CD8-positive, alpha-beta memory T cell (primary cell): ENCODE measurements around the gene ACTR1B. TPM values are rescaled to one million over a fixed set of nuclear protein-coding genes. Genes with fewer than 3 reads are reported as not detected.

Source experiments
- CTCF ChIA-PET: fragments of 350-600 bp; sonication (Branson Sonifier 250); formaldehyde crosslinking; loops from one replicate; lab custom pipeline; 2021; ENCODE audit warnings: antibody characterized with exemption; lab: Charles Lee
- POLR2A ChIA-PET: fragments of 350-600 bp; sonication (Branson Sonifier 250); formaldehyde crosslinking; loops from one replicate; lab custom pipeline; 2021; ENCODE audit warnings: antibody characterized with exemption; lab: Charles Lee
- DNase-seq, 5 donors: peaks; one replicate each; pipeline versions ENCODE4 v3.0.0 to v3.0.0-alpha.2; 2020 to 2022; ENCODE audit warnings: mixed read lengths in 1 of 5
- H3K27ac ChIP-seq: one replicate; pipeline ENCODE4 v1.7.0; 2013; ENCODE audit warnings: low read depth, mild to moderate bottlenecking, low read length, moderate library complexity
- H3K27me3 ChIP-seq: 2 replicates; pipeline ENCODE4 v1.7.0; 2013; ENCODE audit warnings: low read length, mild to moderate bottlenecking; ENCODE audit not compliant: insufficient read depth, poor library complexity, severe bottlenecking
- H3K36me3 ChIP-seq: 2 replicates; pipeline ENCODE4 v1.7.0; 2013; ENCODE audit warnings: mild to moderate bottlenecking, low read length, moderate library complexity; ENCODE audit not compliant: insufficient read depth
- H3K4me1 ChIP-seq: 2 replicates; pipeline ENCODE4 v1.7.0; 2013; ENCODE audit warnings: mild to moderate bottlenecking, low read length, moderate library complexity; ENCODE audit not compliant: insufficient read depth
- H3K4me3 ChIP-seq: 2 replicates; pipeline ENCODE4 v1.7.0; 2013; ENCODE audit warnings: mild to moderate bottlenecking, low read length
- H3K9me3 ChIP-seq: 2 replicates; pipeline ENCODE4 v1.7.0; 2013; ENCODE audit warnings: mild to moderate bottlenecking, low read length
- H3K27ac Mint-ChIP-seq, 8 donors: one replicate each; pipeline ENCODE4 v1.8.0; 2020 to 2021; ENCODE audit warnings: mixed read lengths in 8 of 8, mild to moderate bottlenecking in 6 of 8, inconsistent platforms in 3 of 8, moderate library complexity in 3 of 8
- H3K27me3 Mint-ChIP-seq, 2 donors: one replicate each; pipeline ENCODE4 v1.8.0; 2020 to 2021; ENCODE audit warnings: mixed read lengths in 2 of 2, mild to moderate bottlenecking in 1 of 2, moderate library complexity in 1 of 2
- H3K36me3 Mint-ChIP-seq, 3 donors: one replicate each; pipeline ENCODE4 v1.8.0; 2020 to 2021; ENCODE audit warnings: mixed read lengths in 3 of 3, inconsistent platforms in 1 of 3, mild to moderate bottlenecking in 1 of 3
- H3K4me1 Mint-ChIP-seq, 3 donors: one replicate each; pipeline ENCODE4 v1.8.0; 2020 to 2021; ENCODE audit warnings: mixed read lengths in 3 of 3, inconsistent platforms in 1 of 3, mild to moderate bottlenecking in 1 of 3
- H3K4me3 Mint-ChIP-seq, 7 donors: one replicate each; pipeline ENCODE4 v1.8.0; 2020 to 2021; ENCODE audit warnings: mixed read lengths in 7 of 7, mild to moderate bottlenecking in 6 of 7, moderate library complexity in 4 of 7, inconsistent platforms in 2 of 7
- H3K9me3 Mint-ChIP-seq, 5 donors: one replicate each; pipeline ENCODE4 v1.8.0; 2020 to 2022; ENCODE audit warnings: mixed read lengths in 5 of 5, mild to moderate bottlenecking in 3 of 5, moderate library complexity in 2 of 5, inconsistent platforms in 1 of 5
- polyA plus RNA-seq: library from polyadenylated mRNA; unstranded; fragments of 300-500 nt; fragmentation: Illumina TruSeq; gene quantifications from one replicate; pipeline ENCODE4 v1.2.3, GENCODE V29; 2021
- total RNA-seq, 2 experiments: library from RNA; stranded (reverse); gene quantifications; one replicate each; pipeline ENCODE4 v1.2.3, GENCODE V29; 2021

ACTR1B gene
- total and polyA plus RNA-seq, 3 experiments from 2014 or later: 16.5 to 80.6 (median 76.6) TPM

GRCh38 chr2:97661927-97662326 is 1.9 kb downstream of the ACTR1B start:
- H3K4me3 Mint-ChIP-seq: peak overlapping the region; percentile 90 to 99 (median 96)
- ChIA-PET CTCF (interaction anchor here (0.6 to 8.4 kb wide), 7 partner anchors 11 to 937 kb away, joined by 3 to 66 read pairs (median 5); partner anchors contain the start of genes ANKRD36B and COX5B), POLR2A (interaction anchor here (1.9 to 3.7 kb wide), 3 partner anchors 11 to 35 kb away, joined by 6 to 83 read pairs (median 8); partner anchors contain the start of gene COX5B)
- H3K36me3 Mint-ChIP-seq: peaks cover 0 to 51% (median 0%) of the 10 kb centered on the region in 3 donors
- Histone ChIP-seq H3K9me3 (no peaks in the 10 kb centered on the region), H3K27me3 (no peaks in the 10 kb centered on the region), H3K4me3 (peak overlapping the region; percentile 100), H3K36me3 (peaks cover 15% of the 10 kb centered on the region), H3K27ac (peak overlapping the region; percentile 96), H3K4me1 (peaks cover 30% of the 10 kb centered on the region)
- H3K27me3 Mint-ChIP-seq: no peaks in the 10 kb centered on the region
- H3K9me3 Mint-ChIP-seq: no peaks in the 10 kb centered on the region
- H3K4me1 Mint-ChIP-seq: peaks cover 30 to 43% (median 31%) of the 10 kb centered on the region in 3 donors
- DNase-seq: no peak
- peak overlapping the region; percentile 68 to 99 (median 98) for H3K27ac Mint-ChIP-seq

DNA sequence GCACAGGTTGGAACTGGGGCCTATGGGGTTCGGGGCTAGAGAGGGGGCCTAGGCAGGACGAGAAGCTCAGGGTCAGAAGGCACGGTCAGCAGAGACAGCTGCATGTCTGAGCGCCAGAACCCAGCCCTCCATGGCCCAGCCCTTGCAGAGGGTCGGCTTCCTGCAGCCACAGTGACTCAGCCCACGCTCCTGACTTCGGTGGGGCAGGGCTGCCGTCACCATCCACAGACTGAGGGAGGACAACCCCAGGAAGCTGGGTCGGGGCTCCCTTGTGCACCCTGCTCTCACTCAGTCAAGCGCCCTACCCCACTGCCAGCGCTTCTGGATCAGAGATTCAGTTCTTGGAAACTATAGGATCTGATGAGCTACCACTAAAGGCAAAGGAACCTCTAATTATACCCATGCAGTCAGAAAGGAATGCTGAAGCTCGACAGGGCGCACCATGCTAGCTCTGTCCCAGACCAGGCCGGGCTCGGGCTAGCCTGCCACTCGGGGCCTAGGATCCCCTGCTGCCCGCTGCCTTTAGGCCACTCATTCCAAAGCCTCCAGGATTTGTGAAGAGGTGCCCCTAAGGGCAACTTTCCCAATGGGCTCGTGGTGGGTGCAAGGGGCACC is 3.0 kb downstream of the ACTR1B start:
- no peak overlapping the region for H3K4me3 ChIP-seq
- peak overlapping the region in 1 of 8 donors; percentile 99 for H3K27ac Mint-ChIP-seq
- no peaks in the 10 kb centered on the region for H3K9me3 Mint-ChIP-seq
- no peak overlapping the region for H3K27ac ChIP-seq
- CTCF ChIA-PET: interaction anchor here (1.2 to 8.4 kb wide), 3 partner anchors 10 to 37 kb away, joined by 4 to 66 read pairs (median 5); partner anchors contain the start of gene COX5B
- H3K4me3 Mint-ChIP-seq: peak overlapping the region in 3 of 7 donors; percentile 32 to 45 (median 44)
- H3K4me1 Mint-ChIP-seq: peaks cover 31 to 43% (median 32%) of the 10 kb centered on the region in 3 donors
- H3K27me3 ChIP-seq: no peaks in the 10 kb centered on the region
- peaks cover 0 to 59% (median 2%) of the 10 kb centered on the region in 3 donors for H3K36me3 Mint-ChIP-seq
- POLR2A ChIA-PET: interaction anchor here (0.9 to 1.4 kb wide), 2 partner anchors 14 to 15 kb away, joined by 3 to 6 read pairs; partner anchors contain the start of gene COX5B
- H3K36me3 ChIP-seq: peaks cover 23% of the 10 kb centered on the region
- H3K27me3 Mint-ChIP-seq: no peaks in the 10 kb centered on the region
- no peaks in the 10 kb centered on the region for H3K9me3 ChIP-seq
- peaks cover 30% of the 10 kb centered on the region for H3K4me1 ChIP-seq
- DNase-seq: no peak

GRCh38 chr2:97660044-97660774 is 3.6 kb downstream of the ACTR1B start:
- POLR2A ChIA-PET: interaction anchor here (0.6 to 1.4 kb wide), 3 partner anchors 13 to 70 kb away, joined by 3 to 10 read pairs (median 6); partner anchors contain the start of gene COX5B
- CTCF ChIA-PET: interaction anchor here (1.2 to 8.4 kb wide), 3 partner anchors 10 to 38 kb away, joined by 4 to 66 read pairs (median 5); partner anchors contain the start of gene COX5B
- H3K9me3 Mint-ChIP-seq: no peaks in the 10 kb centered on the region
- H3K4me1 ChIP-seq: peaks cover 29% of the 10 kb centered on the region
- no peaks in the 10 kb centered on the region for H3K27me3 Mint-ChIP-seq
- no peak overlapping the region for H3K4me3 ChIP-seq
- peak overlapping the region in 3 of 8 donors; percentile 26 to 99 (median 78) for H3K27ac Mint-ChIP-seq
- H3K4me3 Mint-ChIP-seq: peak overlapping the region in 2 of 7 donors; percentile 26 to 30
- no peak for DNase-seq
- H3K4me1 Mint-ChIP-seq: peaks cover 28 to 39% (median 32%) of the 10 kb centered on the region in 3 donors
- peaks cover 23% of the 10 kb centered on the region for H3K36me3 ChIP-seq
- no peaks in the 10 kb centered on the region for H3K27me3 ChIP-seq
- no peak overlapping the region for H3K27ac ChIP-seq
- peaks cover 0 to 59% (median 2%) of the 10 kb centered on the region in 3 donors for H3K36me3 Mint-ChIP-seq
- H3K9me3 ChIP-seq: no peaks in the 10 kb centered on the region

GRCh38 chr2:97659256-97660043 is 4.4 kb downstream of the ACTR1B start:
- Histone ChIP-seq H3K27ac (no peak overlapping the region), H3K27me3 (no peaks in the 10 kb centered on the region), H3K9me3 (no peaks in the 10 kb centered on the region), H3K36me3 (peaks cover 23% of the 10 kb centered on the region), H3K4me3 (no peak overlapping the region), H3K4me1 (peaks cover 22% of the 10 kb centered on the region)
- CTCF ChIA-PET: interaction anchor here (1.4 to 8.4 kb wide), 2 partner anchors 13 to 39 kb away, joined by 4 to 66 read pairs; partner anchors contain the start of gene COX5B
- Mint-ChIP-seq H3K4me1 (peaks cover 22 to 32% (median 27%) of the 10 kb centered on the region in 3 donors), H3K9me3 (no peaks in the 10 kb centered on the region), H3K27me3 (no peaks in the 10 kb centered on the region), H3K4me3 (peak overlapping the region in 1 of 7 donors; percentile 40), H3K27ac (no peak overlapping the region), H3K36me3 (peaks cover 0 to 62% (median 3%) of the 10 kb centered on the region in 3 donors)
- no peak for DNase-seq
- POLR2A ChIA-PET: interaction anchor here (1.4 kb wide), 1 partner anchor 14 kb away, joined by 6 read pairs; the partner anchor contains the start of gene COX5B

DNA sequence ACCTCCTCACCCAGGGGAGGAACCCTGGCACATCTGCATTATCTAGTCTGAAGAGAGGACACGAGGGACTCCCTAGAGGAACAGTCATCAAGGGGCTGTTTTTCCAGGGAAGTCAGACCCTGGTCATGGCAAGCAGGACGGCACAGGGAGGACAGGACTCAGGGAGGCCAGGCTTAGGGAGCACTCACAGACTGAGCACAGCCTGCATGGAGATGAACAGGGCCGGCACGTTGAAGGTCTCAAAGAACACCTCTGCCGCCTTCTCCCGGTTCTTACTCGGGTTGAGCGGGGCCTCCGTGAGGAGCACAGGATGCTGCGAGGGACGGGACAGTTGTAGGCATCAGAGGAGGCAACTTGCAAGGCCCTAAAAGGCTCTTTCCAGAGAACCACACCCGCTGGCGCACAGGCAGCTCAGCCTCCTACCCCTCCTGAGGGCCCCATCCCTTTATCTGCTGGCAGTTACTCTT is 5.1 kb downstream of the ACTR1B start:
- Mint-ChIP-seq H3K27ac (no peak overlapping the region), H3K4me1 (peaks cover 22 to 32% (median 26%) of the 10 kb centered on the region in 3 donors), H3K27me3 (no peaks in the 10 kb centered on the region), H3K9me3 (no peaks in the 10 kb centered on the region), H3K36me3 (peaks cover 0 to 63% (median 6%) of the 10 kb centered on the region in 3 donors), H3K4me3 (peak overlapping the region in 1 of 7 donors; percentile 40)
- Histone ChIP-seq H3K4me1 (peaks cover 22% of the 10 kb centered on the region), H3K27ac (no peak overlapping the region), H3K27me3 (no peaks in the 10 kb centered on the region), H3K36me3 (peaks cover 23% of the 10 kb centered on the region), H3K4me3 (no peak overlapping the region), H3K9me3 (no peaks in the 10 kb centered on the region)
- ChIA-PET CTCF (no interaction called here), POLR2A (no interaction called here)
- no peak for DNase-seq

DNA sequence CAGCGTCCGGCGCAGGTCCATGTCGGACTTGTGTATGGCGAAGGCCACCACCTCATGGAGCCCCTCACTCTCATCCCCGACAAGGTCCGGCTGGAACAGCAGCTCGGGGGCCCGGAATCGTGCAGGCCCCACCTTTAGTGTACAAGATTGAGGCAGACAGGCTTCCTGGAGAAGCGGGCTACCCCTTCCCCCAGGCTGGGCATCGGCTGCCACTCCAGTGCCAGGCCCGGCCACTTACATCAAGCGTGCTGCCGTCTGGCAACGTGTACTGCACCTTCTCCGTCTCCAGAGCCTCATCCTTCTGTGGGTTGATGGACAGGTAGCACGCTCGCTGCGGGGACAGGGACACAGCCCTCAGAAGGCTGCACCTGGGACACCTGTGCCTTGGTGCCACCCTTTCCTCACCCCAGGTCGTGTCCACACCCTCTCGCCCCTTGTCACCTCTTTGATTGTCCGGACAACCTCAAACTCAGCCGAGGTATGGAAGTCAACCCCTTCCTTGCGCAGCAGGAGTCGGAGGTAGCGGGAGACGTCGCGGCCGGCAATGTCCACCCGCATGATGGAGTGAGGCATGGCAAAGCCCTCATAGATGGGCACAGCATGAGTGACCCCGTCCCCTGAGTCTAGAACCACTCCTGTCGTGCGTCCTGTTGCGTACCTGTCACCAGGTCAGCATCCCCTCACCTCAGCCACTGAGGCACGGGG is 5.7 kb downstream of the ACTR1B start:
- Histone ChIP-seq H3K4me1 (peaks cover 22% of the 10 kb centered on the region), H3K4me3 (no peak overlapping the region), H3K27me3 (no peaks in the 10 kb centered on the region), H3K36me3 (peaks cover 23% of the 10 kb centered on the region), H3K9me3 (no peaks in the 10 kb centered on the region), H3K27ac (no peak overlapping the region)
- H3K36me3 Mint-ChIP-seq: peaks cover 0 to 61% (median 8%) of the 10 kb centered on the region in 3 donors
- POLR2A ChIA-PET: no interaction called here
- H3K27ac Mint-ChIP-seq: no peak overlapping the region
- no peaks in the 10 kb centered on the region for H3K27me3 Mint-ChIP-seq
- DNase-seq: no peak
- peak overlapping the region in 1 of 7 donors; percentile 34 for H3K4me3 Mint-ChIP-seq
- no peaks in the 10 kb centered on the region for H3K9me3 Mint-ChIP-seq
- peaks cover 21 to 30% (median 26%) of the 10 kb centered on the region in 3 donors for H3K4me1 Mint-ChIP-seq
- CTCF ChIA-PET: no interaction called here
